Heart left ventricle (tissue), 16 donors: ENCODE measurements around the gene CHTF18. TPM values are rescaled to one million over a fixed set of nuclear protein-coding genes. Genes with fewer than 3 reads are reported as not detected.
A peak's percentile ranks its signal among the peaks of the same experiment; 100 is the strongest.

Source experiments
- ATAC-seq, 4 donors: fragments of 200-7000 bp; cut with Tn5 transposase; one replicate each; pipeline ENCODE4 v1.9.1; 2020 to 2022; ENCODE audit warnings: moderate library complexity in 4 of 4, mild to moderate bottlenecking in 3 of 4, moderate number of reproducible peaks in 1 of 4
- DNase-seq, 5 donors: peaks; one replicate each; pipeline ENCODE4 v3.0.0-alpha.2; 2020
- H3K27ac ChIP-seq, 12 donors: fragments of 200-600 bp; sonication (generic) in 4 of 12; one replicate each; pipeline versions ENCODE4 v1.5.0 to v1.8.0; 2016 to 2022; ENCODE audit warnings: mild to moderate bottlenecking in 2 of 12
- H3K27me3 ChIP-seq, 9 donors: fragments of 200-600 bp; sonication (generic) in 2 of 9; one replicate each; pipeline versions ENCODE4 v1.5.1 to v1.8.0; 2016 to 2022; ENCODE audit warnings: mild to moderate bottlenecking in 3 of 9
- H3K36me3 ChIP-seq, 9 donors: fragments of 200-600 bp; sonication (generic) in 2 of 9; one replicate each; pipeline versions ENCODE4 v1.5.0 to v1.8.0; 2018 to 2022; ENCODE audit warnings: mild to moderate bottlenecking in 2 of 9
- H3K4me1 ChIP-seq, 12 donors: fragments of 200-600 bp; sonication (generic) in 4 of 12; one replicate each; pipeline versions ENCODE4 v1.5.0 to v1.8.0; 2016 to 2022; ENCODE audit warnings: mild to moderate bottlenecking in 3 of 12
- H3K4me3 ChIP-seq, 12 donors: fragments of 200-600 bp; sonication (generic) in 4 of 12; one replicate each; pipeline versions ENCODE4 v1.5.0 to v1.8.0; 2017 to 2022; ENCODE audit warnings: mild to moderate bottlenecking in 9 of 12, moderate library complexity in 4 of 12
- H3K9me3 ChIP-seq, 12 donors: fragments of 200-600 bp; sonication (generic) in 4 of 12; one replicate each; pipeline versions ENCODE4 v1.5.0 to v1.8.0; 2016 to 2022; ENCODE audit warnings: mild to moderate bottlenecking in 1 of 12
- CTCF ChIP-seq, 12 donors: fragments of 200-600 bp; sonication (generic) in 4 of 12; IDR thresholded peaks; one replicate each; pipeline versions ENCODE4 v1.5.0 to v1.8.0; 2018 to 2022; ENCODE audit warnings: antibody characterized with exemption in 12 of 12, mild to moderate bottlenecking in 5 of 12
- POLR2A ChIP-seq, 2 donors: fragments of 450-650 bp; IDR thresholded peaks; one replicate each; pipeline ENCODE4 v1.6.1; 2017; ENCODE audit warnings: antibody characterized with exemption in 2 of 2, mild to moderate bottlenecking in 2 of 2, moderate library complexity in 2 of 2
- WGBS, 4 donors: extraction: QIAGEN DNeasy Blood & Tissue Kit in 2 of 4; methylation state at CpG; one replicate each; pipeline versions ENCODE4 v1.1.5 to v1.1.7; 2013 to 2018; 5-methylcytosine and 5-hydroxymethylcytosine counted together
- intact Hi-C, 10 donors: fragments of 100-400 bp; cut with DNase I; formaldehyde crosslinking; loops; one replicate each; pipeline versions ENCODE4 v1.11.1 to v1.14.2; 2022
- polyA plus RNA-seq, 2 donors: library from polyadenylated mRNA; stranded (reverse); fragments of 200-250 nt; gene quantifications; one replicate each; pipeline ENCODE4 v1.2.3, GENCODE V29; 2013
- total RNA-seq, 9 donors: library from RNA; depleted of rRNA in 2 of 9; stranded (reverse); fragments of >200 nt in 2 of 9; fragmentation: NEBNext Ultra II Directional in 3 of 9; extraction: Animal tissue kit (Norgen Biotek cat#: 25700) in 3 of 9; gene quantifications; one replicate each; pipeline versions ENCODE4 v1.1.0 to v1.2.4, GENCODE V29; 2016 to 2023
- donor health status: ischemic (EF 13 %, LVEDD 7.1; RV severe dilation, severe dysfunction).
- donor health status: healthy with polysubstance abuse.
- donor health status: DM: no; HTN: yes; CAD: no.
- donor health status: DM: no; HTN: no; CAD: no.
- donor health status: ischemic (EF 25% LVEDD 6.9; RV normal size, moderate dysfunction).
- donor health status: ischemic (EF 25% LVEDD 5.7; RV mildly dilated, moderate dysfunction).
- donor health status: healthy.
- donor health status: DM: yes; HTN: yes; CAD: no.
- donor health status: ischemic (EF 35%, LVEDD 5.7; RV mildly dilated, moderate dysfunction).
- donor health status: nonischemic (EF 11% LVEDD 7.7; RV severe dilation, severe dysfunction).
- donor health status: DM: yes; HTN: yes; CAD: no.
- donor health status: PGD.
- donor health status: ischemic (EF 29% LVEDD 5.4; RV normal size, mild dysfunction).
- donor health status: nonischemic (EF 23%, LVEDD 6.1; RV moderate dilation, normal function).

The CHTF18 gene
- total and polyA plus RNA-seq, 11 donors, result 0.83 to 15.0 (median 3.9) TPM

GRCh38 chr16:842711-843560 is 54.5 kb downstream of the CHTF18 start:
- H3K4me3 ChIP-seq, result no peak overlapping the region
- no peaks in the 10 kb centered on the region for H3K4me1 ChIP-seq
- no peak overlapping the region for H3K27ac ChIP-seq
- peak in 1 of 5 donors; percentile 57 for DNase-seq
- intact Hi-C loops, result no loop called here
- H3K36me3 ChIP-seq, result no peaks in the 10 kb centered on the region
- ATAC-seq, result no peak
- WGBS, 4 donors, result 80 to 86% (median 83%) methylated on average over 30 to 33 of the region's 33 CpGs
- peaks cover 0 to 7% (median 0%) of the 10 kb centered on the region in 12 donors for H3K9me3 ChIP-seq
- TF ChIP-seq POLR2A (IDR thresholded peaks at IDR 0.05) (no peak), CTCF (IDR thresholded peaks at IDR 0.05) (no peak)
- peaks cover 0 to 38% (median 4%) of the 10 kb centered on the region in 9 donors for H3K27me3 ChIP-seq

DNA sequence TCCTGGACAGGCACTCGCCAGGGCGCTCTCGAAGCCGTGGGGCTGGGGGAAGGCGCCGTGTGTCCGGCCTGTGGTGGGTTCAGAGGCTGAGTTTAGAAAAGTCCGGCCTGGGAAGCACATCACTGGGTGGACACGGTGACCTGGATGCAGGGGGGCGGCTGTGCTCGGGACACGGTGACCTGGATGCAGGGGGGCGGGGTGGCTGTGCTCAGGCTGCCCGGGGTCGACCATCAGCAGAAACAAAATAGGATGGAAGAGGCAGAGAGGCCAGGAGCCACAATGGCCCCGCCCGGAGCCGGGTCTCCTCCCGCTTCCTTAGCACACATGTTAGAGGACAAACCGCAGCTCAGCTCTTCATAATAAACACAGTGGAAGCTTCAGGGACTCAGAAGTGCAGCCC is 55.4 kb downstream of the CHTF18 start:
- Histone ChIP-seq H3K4me3 (no peak overlapping the region), H3K4me1 (no peaks in the 10 kb centered on the region), H3K9me3 (no peaks in the 10 kb centered on the region), H3K27ac (no peak overlapping the region), H3K36me3 (no peaks in the 10 kb centered on the region), H3K27me3 (peaks cover 0 to 38% (median 4%) of the 10 kb centered on the region in 9 donors)
- TF ChIP-seq CTCF (IDR thresholded peaks at IDR 0.05) (no peak), POLR2A (IDR thresholded peaks at IDR 0.05) (no peak)
- peak in 1 of 5 donors; percentile 42 for DNase-seq
- 85 to 87% (median 86%) methylated on average over 20 of the region's 20 CpGs for WGBS, 4 donors
- intact Hi-C loops, result no loop called here
- ATAC-seq, result no peak

DNA sequence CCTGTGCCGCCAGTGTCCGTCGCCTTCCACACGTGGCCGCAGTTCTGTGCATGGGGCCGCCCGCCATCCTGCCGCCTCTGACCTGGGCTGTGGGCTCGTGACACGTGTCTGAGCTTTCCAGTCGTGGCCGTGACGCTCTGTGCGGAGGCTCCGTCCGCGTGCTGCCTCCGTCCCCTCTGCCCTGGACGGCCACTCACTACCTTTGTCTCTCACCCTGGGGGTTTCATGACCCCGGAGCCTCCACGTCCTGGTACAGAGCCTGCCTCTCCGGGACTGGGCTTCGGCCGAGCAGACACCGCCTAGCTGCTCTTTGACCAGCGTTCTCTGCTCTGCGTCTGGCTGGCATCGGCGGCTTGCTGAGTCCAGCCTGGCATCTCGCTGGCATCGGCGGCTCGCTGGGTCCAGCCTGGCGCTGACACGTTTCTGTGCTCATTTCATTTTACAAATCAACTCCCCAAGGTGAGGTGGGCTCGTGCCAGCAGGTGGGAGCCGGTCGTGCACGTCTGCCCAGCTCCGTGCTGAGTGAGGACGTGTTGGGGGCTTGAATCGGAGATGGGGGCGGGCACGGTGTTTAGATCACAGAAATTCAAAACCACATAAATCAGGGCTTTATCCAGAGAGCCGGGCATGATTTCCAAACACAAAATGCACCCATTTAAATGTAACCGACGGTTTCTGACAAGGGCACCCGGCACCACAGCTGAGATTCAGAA is 56.4 kb downstream of the CHTF18 start:
- H3K9me3 ChIP-seq, result peaks cover 0 to 2% (median 0%) of the 10 kb centered on the region in 12 donors
- intact Hi-C loops, result no loop called here
- no peak for ATAC-seq
- no peaks in the 10 kb centered on the region for H3K36me3 ChIP-seq
- peaks cover 0 to 31% (median 3%) of the 10 kb centered on the region in 9 donors for H3K27me3 ChIP-seq
- H3K4me3 ChIP-seq, result no peak overlapping the region
- H3K27ac ChIP-seq, result no peak overlapping the region
- DNase-seq, result peak in 1 of 5 donors; percentile 37
- WGBS, 4 donors, result 90 to 93% (median 92%) methylated on average over 44 to 48 of the region's 48 CpGs
- TF ChIP-seq POLR2A (IDR thresholded peaks at IDR 0.05), result no peak
- TF ChIP-seq CTCF (IDR thresholded peaks at IDR 0.05), result no peak
- H3K4me1 ChIP-seq, result no peaks in the 10 kb centered on the region

GRCh38 chr16:845351-845745 is 56.9 kb downstream of the CHTF18 start:
- TF ChIP-seq POLR2A (IDR thresholded peaks at IDR 0.05), result no peak
- no peak for TF ChIP-seq CTCF (IDR thresholded peaks at IDR 0.05)
- intact Hi-C loops, result no loop called here
- H3K36me3 ChIP-seq, result no peaks in the 10 kb centered on the region
- ATAC-seq (no peak), DNase-seq (peak in 3 of 5 donors; percentile 9 to 44 (median 12))
- peaks cover 0 to 26% (median 0%) of the 10 kb centered on the region in 9 donors for H3K27me3 ChIP-seq
- no peak overlapping the region for H3K4me3 ChIP-seq
- 78 to 89% (median 80%) methylated on average over 26 of the region's 26 CpGs for WGBS, 4 donors
- no peak overlapping the region for H3K27ac ChIP-seq
- peaks cover 0 to 3% (median 0%) of the 10 kb centered on the region in 12 donors for H3K9me3 ChIP-seq
- no peaks in the 10 kb centered on the region for H3K4me1 ChIP-seq
